DMS 273 treated with DMSO at 0.1 percent for 48 hours (cell line): ENCODE results near the gene CCNH.

Source experiments
- DNase-seq: peaks from one replicate; lab custom pipeline; 2025; lab: John Stamatoyannopoulos, UW

CCNH gene

GRCh38 chr5:87360132-87360531, 52.6 kb downstream of the CCNH start:
- DNase-seq, result no peak

DNA sequence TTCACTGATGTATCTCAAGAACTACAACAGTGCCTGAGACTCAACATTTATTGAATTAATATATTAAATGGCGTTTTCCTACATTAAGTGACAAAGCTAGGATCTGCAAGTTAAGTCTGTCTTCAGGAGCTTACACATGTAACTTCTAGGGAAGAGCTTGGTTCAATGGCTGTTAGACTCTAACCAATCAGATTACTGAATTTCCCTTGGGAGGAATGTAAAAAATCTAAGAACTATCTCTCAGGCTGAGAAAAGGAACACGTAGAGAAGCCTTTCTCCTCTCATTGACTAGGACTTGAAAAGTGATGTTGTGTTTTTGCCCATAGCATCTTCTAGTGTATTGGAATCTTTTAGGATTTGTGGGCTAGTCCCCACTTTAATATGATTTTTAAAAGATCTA, 53.6 kb downstream of the CCNH start:
- DNase-seq, result no peak

GRCh38 chr5:87354496-87354895, 58.2 kb downstream of the CCNH start:
- no peak for DNase-seq

DNA sequence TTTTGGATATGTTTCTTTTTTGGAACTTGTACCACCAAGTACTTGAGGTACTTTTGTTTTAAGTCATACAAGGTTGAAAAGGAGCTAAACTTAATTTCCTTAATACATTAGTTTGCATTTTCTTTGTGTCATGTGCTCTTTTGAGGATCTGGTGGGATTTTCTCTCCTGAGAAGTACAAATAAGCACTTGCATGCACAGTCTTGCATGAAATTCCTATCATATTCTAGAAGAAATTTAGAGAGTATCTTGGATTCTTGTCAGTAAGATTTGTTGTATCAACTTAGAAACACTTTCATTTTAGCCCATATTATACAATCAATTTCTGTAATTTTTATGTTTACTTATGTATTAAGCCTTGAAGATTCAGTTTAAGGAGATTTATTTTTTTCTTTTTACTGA, 64.9 kb downstream of the CCNH start:
- DNase-seq, result no peak

GRCh38 chr5:87347272-87347671, 65.5 kb downstream of the CCNH start:
- DNase-seq, result no peak
